Measurements from ENCODE around the gene RELL1.

The RELL1 gene

DNA sequence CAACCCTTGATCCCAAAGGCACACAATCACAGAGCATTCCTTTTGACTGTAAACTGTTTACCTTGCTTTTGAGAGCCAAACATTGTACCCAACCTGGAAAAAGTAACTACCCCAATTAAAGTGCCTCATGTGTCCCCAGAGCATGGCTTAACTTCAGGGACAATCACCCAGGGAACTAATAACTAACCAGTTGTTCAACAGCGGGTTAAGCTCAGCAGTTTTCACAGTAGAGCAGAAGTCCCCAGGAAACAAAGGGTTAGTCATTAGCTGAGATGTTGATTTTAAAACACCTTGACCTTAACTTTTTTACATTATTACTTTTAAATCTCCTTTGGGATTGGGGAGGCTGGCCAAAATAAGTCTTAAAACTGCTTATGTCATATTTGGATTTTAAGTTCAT is 94.8 kb downstream of the RELL1 start:
- DNase-seq, result no peak

DNA sequence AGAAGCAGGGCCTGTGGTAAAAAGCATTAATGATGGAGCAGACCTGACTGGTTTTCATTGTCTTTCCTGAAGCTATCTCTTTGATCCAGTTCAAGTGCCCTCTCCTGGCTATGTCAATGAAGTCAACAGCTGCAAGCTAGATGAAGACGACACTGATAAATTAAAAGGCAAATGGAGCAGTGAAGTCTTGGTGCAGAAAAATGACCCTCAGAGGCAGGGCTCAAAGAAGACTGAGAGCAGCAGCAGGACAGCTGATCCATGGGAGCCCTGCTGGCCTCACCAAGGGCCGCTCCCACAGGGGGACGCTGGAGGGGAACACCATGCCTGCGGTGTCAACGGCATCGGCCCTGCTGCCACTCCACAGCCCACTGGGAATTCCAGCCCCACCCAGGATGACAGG is 96.2 kb downstream of the RELL1 start:
- DNase-seq, result no peak

DNA sequence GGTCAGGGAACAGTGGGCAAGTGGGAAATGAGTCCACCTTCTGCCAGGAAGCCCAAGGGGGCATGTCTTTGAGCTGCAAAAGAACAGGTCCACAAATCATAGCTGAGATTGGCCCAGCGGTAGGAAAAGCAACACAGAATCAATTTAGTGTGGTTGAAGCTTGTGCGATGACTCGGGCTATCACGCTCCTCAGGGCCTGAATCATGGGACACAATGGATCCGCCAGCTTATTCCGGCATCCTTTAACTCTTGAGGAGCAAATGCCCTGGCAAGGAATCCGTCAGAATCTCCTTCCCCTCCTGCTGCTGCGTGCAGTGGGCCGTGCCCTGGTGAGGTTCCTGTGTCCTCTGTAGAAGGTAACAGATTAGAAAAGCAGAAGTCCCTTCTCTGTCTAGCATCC is 98.0 kb downstream of the RELL1 start:
- DNase-seq, result no peak

DNA sequence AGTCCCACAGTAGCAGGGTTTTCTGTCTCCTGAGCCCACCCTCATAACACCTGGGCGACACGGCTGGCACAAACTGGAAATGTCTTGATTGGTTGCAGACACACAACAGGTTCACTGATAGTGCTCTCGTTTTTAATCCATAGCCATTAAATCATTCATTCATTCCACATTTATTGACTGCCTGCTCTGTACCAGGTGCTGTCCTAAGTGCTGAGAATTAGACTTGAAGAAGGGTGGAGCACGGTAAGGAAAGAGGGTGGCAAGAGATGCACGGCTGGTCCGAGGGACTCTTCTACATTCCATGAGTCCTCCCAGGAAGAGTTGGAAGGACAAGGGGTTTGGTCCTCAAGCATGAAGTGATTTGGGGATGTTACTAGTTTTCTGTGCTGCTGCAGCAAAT is 100.0 kb downstream of the RELL1 start:
- DNase-seq, result no peak

DNA sequence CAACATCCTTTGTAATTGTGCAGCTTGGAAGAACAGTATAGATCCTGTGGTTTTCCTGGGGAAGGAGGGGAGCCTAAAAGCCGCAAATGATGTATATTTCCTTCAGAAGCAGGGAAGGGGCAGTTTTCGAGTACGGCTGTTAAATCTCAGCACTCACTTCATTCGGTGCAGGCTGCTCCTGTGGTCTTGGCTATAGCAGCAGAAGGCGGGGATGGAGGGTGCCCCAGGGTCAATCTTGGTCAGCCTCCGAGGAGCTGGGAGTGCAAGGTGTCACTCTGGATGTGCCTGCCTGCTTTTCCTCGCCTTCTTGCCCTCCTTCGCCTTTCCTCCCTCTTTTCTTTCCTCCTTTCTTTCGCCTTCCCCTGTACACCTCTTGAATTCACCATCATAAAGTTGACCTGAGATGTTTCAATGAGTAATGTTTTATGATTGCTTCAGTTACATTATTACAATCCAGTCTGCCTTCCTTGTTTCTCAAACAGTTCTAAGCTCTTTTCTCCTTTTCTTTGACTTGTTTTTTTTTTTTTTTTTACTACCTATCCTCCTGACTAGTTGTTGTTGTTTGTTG is 101.6 kb downstream of the RELL1 start:
- no peak for DNase-seq

DNA sequence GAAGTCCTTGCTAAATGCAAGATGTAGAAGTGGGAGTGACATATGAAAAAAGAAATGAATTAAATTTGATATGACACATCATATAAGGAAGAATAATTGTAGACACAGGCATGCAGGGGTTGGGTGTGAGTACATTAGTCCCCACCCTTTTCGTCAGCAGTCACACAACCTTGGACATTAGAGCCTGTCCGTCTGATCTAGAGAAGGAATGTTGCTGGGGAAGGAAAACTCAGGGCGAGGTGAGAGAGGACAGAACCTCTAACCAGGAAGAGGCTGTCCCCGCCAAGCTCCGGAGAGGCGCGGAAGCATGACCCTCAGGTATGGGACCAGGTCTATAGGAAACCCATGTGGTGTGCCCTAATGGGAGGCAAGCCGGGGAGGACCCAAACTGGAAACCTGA is 102.1 kb downstream of the RELL1 start:
- no peak for DNase-seq

DNA sequence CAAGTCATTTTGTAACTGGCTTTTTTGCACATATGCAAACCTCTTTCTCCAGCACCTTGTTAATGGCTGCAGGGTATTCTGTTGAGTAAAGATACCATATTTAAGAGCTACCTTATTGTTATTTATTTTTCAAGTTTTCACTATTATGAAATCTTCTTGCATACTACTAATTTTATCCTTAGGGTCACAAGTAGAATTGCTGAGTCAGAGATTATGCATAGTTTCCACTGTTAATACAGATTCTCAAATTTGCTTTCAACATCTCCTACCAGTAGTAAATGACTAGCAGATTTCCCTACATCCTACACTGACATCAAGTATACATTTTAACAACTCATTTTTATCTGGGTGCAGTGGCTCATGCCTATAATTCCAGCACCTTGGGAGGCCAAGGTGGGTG is 112.6 kb downstream of the RELL1 start:
- DNase-seq, result no peak

DNA sequence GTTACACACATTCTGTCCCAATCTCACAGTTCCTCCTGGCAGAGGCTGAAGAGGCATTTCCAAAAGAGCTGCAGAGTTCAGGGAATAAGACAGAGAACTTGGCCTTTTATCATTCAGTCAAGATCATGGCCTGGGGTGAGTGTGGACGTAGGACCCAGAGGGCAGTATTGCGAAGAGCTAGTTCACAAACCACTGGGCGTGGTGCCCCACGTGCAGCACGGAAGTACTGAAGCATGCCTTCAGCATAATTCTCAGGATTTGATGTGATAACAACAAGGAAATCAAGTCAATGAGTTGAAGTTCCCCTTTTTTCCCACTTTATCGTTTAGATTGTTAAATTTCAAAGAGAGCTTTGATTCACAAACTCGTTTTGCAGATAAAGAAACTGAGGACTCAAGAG is 117.7 kb downstream of the RELL1 start:
- DNase-seq, result no peak

DNA sequence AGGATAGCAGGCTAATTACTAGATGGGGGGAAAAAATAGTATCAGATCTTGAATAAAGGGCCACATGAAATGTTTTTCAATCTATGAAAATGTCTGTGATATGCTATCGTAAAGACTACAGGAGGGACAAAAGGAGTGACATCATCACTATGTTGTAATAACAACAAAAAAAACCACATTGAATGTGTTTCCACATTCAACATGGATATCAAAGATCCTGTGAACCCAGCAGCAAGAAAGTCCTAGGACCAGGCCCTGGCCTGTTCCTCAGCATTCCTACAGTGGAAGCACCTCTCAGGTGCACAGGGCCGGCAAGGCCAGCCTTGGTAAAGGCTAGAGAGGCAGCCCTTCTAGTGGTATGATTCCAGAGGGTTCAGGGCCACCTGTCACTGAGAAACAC is 118.3 kb downstream of the RELL1 start:
- no peak for DNase-seq

DNA sequence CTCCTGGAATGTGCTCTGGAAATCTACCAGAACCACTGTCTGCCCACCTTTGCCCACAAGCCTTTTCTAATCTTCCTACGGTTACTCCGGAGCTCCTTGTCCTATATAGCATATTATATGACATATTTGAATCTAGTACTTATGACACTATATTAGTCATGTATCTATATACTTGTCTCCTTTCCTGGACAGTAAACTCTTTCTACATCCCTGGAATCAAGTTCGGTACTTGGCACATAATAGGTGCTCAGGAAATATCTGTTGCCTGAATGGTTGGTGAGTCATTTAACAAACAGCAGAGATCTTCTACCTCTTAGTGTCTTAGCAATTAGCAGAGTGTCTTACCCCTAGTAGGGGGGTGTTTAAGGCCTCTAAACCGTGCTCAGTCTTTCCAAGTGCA is 123.6 kb downstream of the RELL1 start:
- no peak for DNase-seq

DNA sequence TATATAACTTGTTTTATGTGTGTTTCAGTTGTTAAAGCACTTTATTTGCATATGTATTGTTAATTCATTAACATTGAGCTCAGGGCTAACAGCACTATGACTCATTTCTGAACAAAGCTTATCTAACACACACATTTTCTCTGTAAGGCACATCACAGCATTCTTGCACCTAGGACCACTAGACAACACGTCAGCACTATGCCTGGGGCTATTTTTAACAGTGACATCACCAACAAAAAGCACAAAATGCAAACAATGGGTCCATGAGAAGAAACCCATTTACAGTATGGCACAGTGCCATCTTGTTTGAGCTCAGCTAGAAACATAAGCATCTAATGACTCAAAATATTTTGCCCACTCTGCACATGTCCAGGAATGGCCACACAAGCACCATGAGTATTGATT is 124.4 kb downstream of the RELL1 start:
- no peak for DNase-seq

DNA sequence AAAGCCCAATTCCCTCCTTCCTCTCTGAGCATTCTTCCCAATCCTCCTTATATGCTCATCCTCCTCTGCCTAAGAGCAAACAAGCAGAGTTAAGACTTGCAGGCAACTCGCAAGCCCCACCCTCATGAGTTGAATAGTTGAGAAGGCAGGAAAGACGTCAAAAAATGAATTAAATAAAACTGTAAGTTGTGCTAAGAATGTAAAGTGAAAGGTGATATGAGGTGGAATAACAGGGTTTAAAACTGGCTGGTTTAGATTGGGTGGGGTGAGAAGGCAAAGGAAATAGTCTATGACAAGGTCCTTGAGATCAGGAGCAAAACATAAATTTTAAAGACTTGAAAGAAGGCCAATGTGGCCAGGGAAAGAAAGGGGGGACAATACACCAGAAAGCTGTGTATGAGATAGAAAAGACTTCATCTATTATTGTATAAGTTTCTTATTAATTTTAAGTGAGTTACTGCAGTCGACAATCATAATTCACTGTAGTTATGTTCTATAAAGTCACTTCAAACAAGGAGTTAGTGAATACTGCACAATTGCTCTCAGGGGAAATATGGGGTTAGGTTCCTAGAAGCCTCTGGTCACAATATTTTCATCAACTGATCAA is 124.9 kb downstream of the RELL1 start:
- no peak for DNase-seq

Data from SIG-M5 (cell line).